Fibroblast of the aortic adventitia (primary cell): ENCODE results near the gene YTHDF1. TPM values are rescaled to one million over a fixed set of nuclear protein-coding genes. Genes with fewer than 3 reads are reported as not detected.
A peak's percentile ranks its signal among the peaks of the same experiment; 100 is the strongest.

Source experiments
- DNase-seq: peaks from one replicate; pipeline ENCODE4 v3.0.0-alpha.2; 2010; ENCODE audit warnings: low read depth
- H3K4me3 ChIP-seq: 2 replicates; pipeline ENCODE4 v1.5.1; 2011; ENCODE audit warnings: low read depth, mild to moderate bottlenecking, control low read depth, low read length, moderate library complexity
- total RNA-seq: library from RNA; depleted of rRNA; stranded (reverse); fragments of >200 nt; gene quantifications from 2 replicates; pipeline ENCODE4 v1.2.3, GENCODE V29; 2012; ENCODE audit warnings: low replicate concordance
- TF ChIP-seq, protein P1 (sequence below): IDR thresholded peaks from 2 replicates; pipeline ENCODE4 v1.5.1; 2011; ENCODE audit warnings: mild to moderate bottlenecking, low read length, control low read depth, inconsistent platforms; ENCODE audit not compliant: insufficient read depth

The YTHDF1 gene
- total RNA-seq, 1 donor = 24.8 TPM

DNA sequence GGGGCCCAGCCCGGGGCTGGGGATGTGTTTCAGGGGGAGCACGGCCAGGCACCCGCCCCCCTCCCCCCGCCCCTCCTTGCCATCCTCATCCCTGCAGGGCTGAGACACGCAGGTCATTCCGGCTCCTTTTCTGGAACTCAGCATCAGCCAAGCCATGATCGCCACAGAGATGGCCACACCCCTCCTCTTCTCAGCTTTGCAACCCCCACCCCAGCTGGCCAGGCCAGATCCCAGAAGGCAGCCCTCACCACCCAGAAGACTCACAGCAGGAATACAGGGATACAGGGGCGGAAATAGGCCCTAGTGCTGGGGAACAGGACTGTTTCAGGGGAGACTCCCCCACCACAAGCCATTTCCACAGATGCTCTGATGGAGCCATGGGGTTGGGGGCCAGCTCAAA lies 33.5 kb downstream of the YTHDF1 start:
- no peak overlapping the region for H3K4me3 ChIP-seq
- TF ChIP-seq, protein P1, sequence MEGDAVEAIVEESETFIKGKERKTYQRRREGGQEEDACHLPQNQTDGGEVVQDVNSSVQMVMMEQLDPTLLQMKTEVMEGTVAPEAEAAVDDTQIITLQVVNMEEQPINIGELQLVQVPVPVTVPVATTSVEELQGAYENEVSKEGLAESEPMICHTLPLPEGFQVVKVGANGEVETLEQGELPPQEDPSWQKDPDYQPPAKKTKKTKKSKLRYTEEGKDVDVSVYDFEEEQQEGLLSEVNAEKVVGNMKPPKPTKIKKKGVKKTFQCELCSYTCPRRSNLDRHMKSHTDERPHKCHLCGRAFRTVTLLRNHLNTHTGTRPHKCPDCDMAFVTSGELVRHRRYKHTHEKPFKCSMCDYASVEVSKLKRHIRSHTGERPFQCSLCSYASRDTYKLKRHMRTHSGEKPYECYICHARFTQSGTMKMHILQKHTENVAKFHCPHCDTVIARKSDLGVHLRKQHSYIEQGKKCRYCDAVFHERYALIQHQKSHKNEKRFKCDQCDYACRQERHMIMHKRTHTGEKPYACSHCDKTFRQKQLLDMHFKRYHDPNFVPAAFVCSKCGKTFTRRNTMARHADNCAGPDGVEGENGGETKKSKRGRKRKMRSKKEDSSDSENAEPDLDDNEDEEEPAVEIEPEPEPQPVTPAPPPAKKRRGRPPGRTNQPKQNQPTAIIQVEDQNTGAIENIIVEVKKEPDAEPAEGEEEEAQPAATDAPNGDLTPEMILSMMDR = no peak
- DNase-seq = no peak

DNA sequence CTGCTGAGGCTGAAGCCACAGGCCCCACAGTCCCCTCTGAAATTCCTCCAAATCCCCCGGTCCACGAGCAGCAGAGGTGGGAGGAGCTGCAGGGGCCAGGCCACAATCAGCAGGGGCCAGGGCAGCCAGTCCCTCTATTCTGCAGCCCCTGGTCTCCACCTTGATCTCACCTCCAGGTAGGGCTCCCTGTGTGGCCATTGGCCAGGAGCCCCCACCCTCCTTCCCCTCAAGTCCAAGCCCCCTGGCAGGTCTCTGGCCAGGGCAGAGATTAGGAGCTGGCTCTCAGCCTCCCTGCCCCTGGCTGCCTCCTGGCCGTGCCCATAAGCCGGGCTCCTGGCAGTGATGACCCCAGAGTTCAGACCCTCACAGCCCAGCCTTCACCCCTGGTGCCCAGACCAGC lies 34.7 kb downstream of the YTHDF1 start:
- DNase-seq = no peak
- TF ChIP-seq, protein P1 = no peak
- H3K4me3 ChIP-seq = no peak overlapping the region

DNA sequence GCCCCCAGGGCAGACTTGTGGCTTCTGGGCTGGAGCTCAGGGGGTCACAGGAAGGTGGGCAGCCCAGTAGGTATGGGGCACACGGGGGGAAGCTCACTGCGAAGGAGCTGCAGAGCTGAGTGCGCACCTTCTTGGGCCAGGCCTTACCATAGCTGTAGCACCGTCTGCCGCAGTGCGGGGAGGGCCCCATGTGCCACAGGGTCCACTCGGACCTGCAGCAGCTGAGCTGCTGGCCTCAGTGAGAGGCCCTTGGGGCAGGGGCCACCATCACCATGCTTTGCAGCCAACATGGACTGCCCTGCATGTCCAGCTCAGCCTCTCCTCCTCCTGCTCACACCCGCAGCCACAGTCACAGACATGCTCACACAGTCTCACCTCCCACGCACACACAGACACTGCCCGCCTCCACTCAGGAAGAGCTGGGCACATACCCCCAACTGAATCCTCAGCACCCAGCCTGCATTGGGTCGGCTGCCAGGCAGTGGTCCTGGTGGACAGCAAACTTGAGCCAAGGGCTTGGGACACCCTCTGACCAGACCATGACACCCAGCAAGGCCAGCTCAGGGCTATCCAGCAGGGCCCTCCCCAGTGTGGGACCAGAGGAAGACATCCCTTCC lies 35.3 kb downstream of the YTHDF1 start:
- H3K4me3 ChIP-seq = no peak overlapping the region
- TF ChIP-seq, protein P1 = no peak
- DNase-seq = no peak

DNA sequence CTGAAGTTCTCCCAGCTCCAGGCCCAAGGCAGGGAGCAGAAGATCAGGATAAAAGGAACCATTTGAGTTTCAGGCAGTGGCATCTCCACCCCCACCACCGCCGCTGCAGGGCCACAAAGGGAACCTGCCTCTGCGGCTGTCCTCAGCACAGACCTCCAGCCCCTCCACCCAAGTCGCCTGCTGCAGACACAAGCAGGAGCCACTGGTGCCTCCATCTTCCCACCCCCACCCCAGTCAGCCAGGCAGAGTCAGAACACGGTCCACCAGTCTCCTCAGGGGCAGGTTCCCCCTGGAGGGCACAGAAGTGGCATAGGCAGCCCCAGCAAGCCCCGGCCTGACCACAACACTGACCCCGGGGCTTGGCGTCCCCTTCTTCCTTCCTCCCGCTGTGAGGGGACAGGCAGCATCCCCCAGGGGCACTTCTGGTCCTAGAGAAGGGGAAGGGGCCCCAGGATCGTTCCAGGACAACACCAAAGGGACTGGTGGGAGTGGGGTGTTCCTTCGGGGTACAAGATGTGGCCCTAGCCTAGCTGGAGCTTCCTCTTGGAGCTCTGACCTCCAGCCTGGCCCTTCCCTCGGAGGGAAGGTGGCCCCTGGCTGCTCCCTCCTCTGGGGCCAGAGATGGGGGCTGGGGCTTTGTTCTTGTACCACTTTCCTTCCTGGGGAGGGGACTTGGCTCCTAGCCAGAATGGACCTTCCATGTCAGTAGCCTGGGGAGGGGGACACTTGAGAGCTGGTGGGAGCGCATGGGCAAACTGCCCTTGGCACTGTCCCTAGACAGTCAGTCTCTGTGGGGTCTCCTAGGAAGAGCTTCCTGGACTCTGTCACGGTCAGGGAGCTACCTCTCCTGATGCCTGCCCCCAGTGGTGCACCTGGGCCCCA lies 36.0 kb downstream of the YTHDF1 start:
- H3K4me3 ChIP-seq = no peak overlapping the region
- TF ChIP-seq, protein P1 = no peak
- DNase-seq = no peak

DNA sequence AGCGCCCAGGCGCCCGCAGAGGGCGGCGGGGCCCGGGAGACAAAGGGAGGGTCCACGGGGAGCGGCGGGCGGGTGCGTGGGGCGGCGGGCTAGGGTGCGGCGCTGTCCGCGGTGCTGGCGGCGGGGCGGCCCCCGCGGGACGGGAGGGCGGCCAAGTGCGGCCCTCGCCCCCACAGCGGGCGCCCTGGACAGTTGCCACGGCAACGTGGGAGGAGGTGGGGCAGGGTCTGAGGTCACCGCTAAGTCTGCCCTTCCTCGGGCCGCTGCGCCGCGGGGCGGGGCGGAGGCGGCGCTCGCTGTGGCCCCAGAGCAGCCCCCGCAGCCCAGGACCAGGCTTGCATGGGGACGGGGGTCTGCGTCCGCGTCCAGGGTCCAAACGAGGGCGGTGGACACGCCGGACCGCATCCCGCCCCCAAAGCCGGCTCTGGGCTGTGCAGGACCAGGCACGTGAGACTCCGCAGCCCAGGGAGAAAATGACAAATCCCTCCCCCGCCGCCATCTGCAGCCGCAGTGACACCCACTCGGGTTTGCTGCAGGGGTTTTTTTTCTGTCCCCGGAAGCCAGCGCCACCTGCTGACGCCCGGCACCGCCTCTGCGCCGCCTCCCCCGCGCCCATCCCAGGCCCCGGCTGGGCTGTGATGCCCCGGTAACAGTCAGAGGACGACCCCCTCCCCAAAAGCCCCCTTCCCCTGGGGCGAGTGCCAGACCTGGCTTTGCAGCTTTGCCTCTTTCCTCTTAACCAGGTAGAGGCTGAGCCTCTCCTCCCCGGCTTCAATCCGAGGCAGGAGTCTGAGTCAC lies 36.8 kb downstream of the YTHDF1 start:
- DNase-seq = no peak
- H3K4me3 ChIP-seq = no peak overlapping the region
- TF ChIP-seq, protein P1 = peak; percentile 32

DNA sequence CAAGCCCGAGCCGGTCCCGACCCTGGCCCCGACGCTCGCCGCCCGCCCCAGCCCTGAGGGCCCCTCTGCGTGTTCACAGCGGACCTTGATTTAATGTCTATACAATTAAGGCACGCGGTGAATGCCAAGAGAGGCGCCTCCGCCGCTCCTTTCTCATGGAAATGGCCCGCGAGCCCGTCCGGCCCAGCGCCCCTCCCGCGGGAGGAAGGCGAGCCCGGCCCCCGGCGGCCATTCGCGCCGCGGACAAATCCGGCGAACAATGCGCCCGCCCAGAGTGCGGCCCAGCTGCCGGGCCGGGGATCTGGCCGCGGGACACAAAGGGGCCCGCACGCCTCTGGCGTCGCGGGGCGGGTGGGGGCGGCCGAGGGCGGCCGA lies 37.5 kb downstream of the YTHDF1 start:
- no peak overlapping the region for H3K4me3 ChIP-seq
- DNase-seq = no peak
- TF ChIP-seq, protein P1 = no peak
